Hepatocyte (in vitro differentiated cells): ENCODE measurements around the gene ARHGAP11B.
"Not testable (repeated sequence)": the region's sequence is repeated elsewhere in the genome, so short reads cannot be mapped to it uniquely, and the experiment has no call there.

Experiments
- CTCF ChIP-seq: fragments of 200-600 bp; sonication (generic); IDR thresholded peaks from 2 replicates; pipeline ENCODE4 v1.5.1; 2016; ENCODE audit warnings: antibody characterized with exemption, mild to moderate bottlenecking; ENCODE audit not compliant: poor library complexity
- EZH2 ChIP-seq: fragments of 200-600 bp; sonication (generic); IDR thresholded peaks from 2 replicates; pipeline ENCODE4 v1.6.1; 2016; ENCODE audit warnings: antibody characterized with exemption, mild to moderate bottlenecking, borderline replicate concordance
- EZH2phosphoT487 ChIP-seq: fragments of 200-600 bp; sonication (generic); IDR thresholded peaks from one replicate; pipeline ENCODE4 v1.6.1; 2018; ENCODE audit warnings: antibody characterized with exemption, mild to moderate bottlenecking, low read depth, moderate library complexity; ENCODE audit not compliant: unreplicated experiment, severe bottlenecking

GRCh38 chr15:30598953-30599352, 27.0 kb upstream of the ARHGAP11B start:
- peak; percentile 46 for TF ChIP-seq CTCF
- not testable (repeated sequence) for TF ChIP-seq EZH2, EZH2phosphoT487
